WTC11 (cell line): ENCODE results near the gene HSF5.

Experiments
- NFYB ChIP-seq: sonication (generic); formaldehyde crosslinking; conservative IDR thresholded peaks from 2 replicates; pipeline ENCODE4 v1.8.0; 2022; ENCODE audit warnings: low read depth, missing genetic modification reagents
- NR1H2 ChIP-seq: sonication (generic); formaldehyde crosslinking; IDR thresholded peaks from 2 replicates; pipeline ENCODE4 v1.9.0; 2021; ENCODE audit warnings: mild to moderate bottlenecking, moderate library complexity, missing genetic modification reagents
- ZNF317 ChIP-seq: sonication (generic); formaldehyde crosslinking; IDR thresholded peaks from 2 replicates; pipeline ENCODE4 v1.8.1; 2023; ENCODE audit warnings: low read depth, mild to moderate bottlenecking, moderate library complexity, missing genetic modification reagents, borderline replicate concordance
- ZNF416 ChIP-seq: fragments of 250-450 bp; sonication (Bioruptor Pico); IDR thresholded peaks from 2 replicates; pipeline ENCODE4 v1.9.0; 2021; ENCODE audit warnings: mild to moderate bottlenecking, inconsistent platforms
- TF ChIP-seq, protein P1 (sequence below): fragments of 200-600 bp; IDR thresholded peaks from 2 replicates; pipeline ENCODE4 v1.8.0; 2022; ENCODE audit warnings: antibody characterized with exemption
- TF ChIP-seq, protein P2 (sequence below): sonication (generic); formaldehyde crosslinking; IDR thresholded peaks from 2 replicates; pipeline ENCODE4 v1.8.1; 2023; ENCODE audit warnings: mild to moderate bottlenecking, missing genetic modification reagents, moderate library complexity
- TF ChIP-seq, protein P3 (sequence below): sonication (generic); formaldehyde crosslinking; IDR thresholded peaks from 2 replicates; pipeline ENCODE4 v1.8.0; 2022; ENCODE audit warnings: mild to moderate bottlenecking, missing genetic modification reagents
- TF ChIP-seq, protein P4 (sequence below): sonication (generic); formaldehyde crosslinking; IDR thresholded peaks from 2 replicates; pipeline ENCODE4 v1.8.1; 2023; ENCODE audit warnings: mild to moderate bottlenecking, moderate library complexity, missing genetic modification reagents

DNA sequence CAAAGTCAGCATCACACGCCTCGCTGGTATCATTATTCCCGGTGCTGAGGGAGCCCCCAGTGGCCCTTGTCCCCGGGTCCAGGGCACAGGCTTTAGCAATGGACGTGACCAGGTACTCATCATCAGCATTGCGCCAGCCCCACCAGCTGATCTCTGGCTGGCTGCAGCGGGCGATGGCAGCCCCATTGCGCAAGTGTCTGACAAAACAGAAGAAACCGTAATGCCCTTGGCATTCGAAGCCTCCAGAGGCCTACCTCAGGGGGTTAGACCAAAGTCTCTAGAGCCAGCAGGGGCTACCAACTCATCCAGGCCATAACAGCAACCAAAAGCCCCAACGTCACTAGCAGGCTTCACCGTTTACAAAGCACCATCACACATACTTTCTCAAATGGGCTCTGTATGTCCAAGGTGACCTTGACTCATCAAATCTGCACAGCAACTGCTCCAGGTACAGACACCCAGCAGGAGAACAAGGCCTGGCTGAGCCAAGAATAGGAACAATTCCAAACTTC lies 19.0 kb upstream of the HSF5 start:
- TF ChIP-seq, protein P1, sequence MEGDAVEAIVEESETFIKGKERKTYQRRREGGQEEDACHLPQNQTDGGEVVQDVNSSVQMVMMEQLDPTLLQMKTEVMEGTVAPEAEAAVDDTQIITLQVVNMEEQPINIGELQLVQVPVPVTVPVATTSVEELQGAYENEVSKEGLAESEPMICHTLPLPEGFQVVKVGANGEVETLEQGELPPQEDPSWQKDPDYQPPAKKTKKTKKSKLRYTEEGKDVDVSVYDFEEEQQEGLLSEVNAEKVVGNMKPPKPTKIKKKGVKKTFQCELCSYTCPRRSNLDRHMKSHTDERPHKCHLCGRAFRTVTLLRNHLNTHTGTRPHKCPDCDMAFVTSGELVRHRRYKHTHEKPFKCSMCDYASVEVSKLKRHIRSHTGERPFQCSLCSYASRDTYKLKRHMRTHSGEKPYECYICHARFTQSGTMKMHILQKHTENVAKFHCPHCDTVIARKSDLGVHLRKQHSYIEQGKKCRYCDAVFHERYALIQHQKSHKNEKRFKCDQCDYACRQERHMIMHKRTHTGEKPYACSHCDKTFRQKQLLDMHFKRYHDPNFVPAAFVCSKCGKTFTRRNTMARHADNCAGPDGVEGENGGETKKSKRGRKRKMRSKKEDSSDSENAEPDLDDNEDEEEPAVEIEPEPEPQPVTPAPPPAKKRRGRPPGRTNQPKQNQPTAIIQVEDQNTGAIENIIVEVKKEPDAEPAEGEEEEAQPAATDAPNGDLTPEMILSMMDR, result no peak
- TF ChIP-seq ZNF317 (CRISPR knock-in tag), result no peak
- no peak for TF ChIP-seq NFYB (CRISPR knock-in tag)
- TF ChIP-seq, protein P2, sequence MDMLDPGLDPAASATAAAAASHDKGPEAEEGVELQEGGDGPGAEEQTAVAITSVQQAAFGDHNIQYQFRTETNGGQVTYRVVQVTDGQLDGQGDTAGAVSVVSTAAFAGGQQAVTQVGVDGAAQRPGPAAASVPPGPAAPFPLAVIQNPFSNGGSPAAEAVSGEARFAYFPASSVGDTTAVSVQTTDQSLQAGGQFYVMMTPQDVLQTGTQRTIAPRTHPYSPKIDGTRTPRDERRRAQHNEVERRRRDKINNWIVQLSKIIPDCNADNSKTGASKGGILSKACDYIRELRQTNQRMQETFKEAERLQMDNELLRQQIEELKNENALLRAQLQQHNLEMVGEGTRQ (CRISPR knock-in tag), result no peak
- TF ChIP-seq, protein P3, sequence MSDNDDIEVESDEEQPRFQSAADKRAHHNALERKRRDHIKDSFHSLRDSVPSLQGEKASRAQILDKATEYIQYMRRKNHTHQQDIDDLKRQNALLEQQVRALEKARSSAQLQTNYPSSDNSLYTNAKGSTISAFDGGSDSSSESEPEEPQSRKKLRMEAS (CRISPR knock-in tag), result no peak
- TF ChIP-seq, protein P4, sequence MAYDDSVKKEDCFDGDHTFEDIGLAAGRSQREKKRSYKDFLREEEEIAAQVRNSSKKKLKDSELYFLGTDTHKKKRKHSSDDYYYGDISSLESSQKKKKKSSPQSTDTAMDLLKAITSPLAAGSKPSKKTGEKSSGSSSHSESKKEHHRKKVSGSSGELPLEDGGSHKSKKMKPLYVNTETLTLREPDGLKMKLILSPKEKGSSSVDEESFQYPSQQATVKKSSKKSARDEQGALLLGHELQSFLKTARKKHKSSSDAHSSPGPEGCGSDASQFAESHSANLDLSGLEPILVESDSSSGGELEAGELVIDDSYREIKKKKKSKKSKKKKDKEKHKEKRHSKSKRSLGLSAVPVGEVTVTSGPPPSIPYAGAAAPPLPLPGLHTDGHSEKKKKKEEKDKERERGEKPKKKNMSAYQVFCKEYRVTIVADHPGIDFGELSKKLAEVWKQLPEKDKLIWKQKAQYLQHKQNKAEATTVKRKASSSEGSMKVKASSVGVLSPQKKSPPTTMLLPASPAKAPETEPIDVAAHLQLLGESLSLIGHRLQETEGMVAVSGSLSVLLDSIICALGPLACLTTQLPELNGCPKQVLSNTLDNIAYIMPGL (CRISPR knock-in tag), result no peak
- TF ChIP-seq NR1H2, result no peak
- no peak for TF ChIP-seq ZNF416 (CRISPR knock-in tag)
